ENCODE measurements around the gene STAB2.

GRCh38 chr12:103812789-103813188, 225.7 kb downstream of the STAB2 start:
- TF ChIP-seq EZH2phosphoT487 (IDR thresholded peaks at IDR 0.05; ENCODE audit: borderline replicate concordance, low read depth, low read length) (no peak), CTCF (conservative IDR thresholded peaks at IDR 0.05; ENCODE audit: low read length) (no peak)
